GM13976 (cell line): ENCODE results near the gene CDK12.
A peak's percentile ranks its signal among the peaks of the same experiment; 100 is the strongest.
"Not testable (repeated sequence)": the region's sequence is repeated elsewhere in the genome, so short reads cannot be mapped to it uniquely, and the experiment has no call there.

Source experiments
- DNase-seq: peaks from one replicate; pipeline ENCODE4 v3.0.0; 2012; ENCODE audit warnings: low spot score
- in situ Hi-C: fragments of 300-500 bp; cut with MboI; formaldehyde crosslinking; loops from one replicate; pipeline ENCODE4 v1.12.0; 2022; ENCODE audit warnings: low sequenced_read_pairs, mixed read lengths, inconsistent platforms; ENCODE audit not compliant: unreplicated experiment
- TF ChIP-seq, protein P1 (sequence below): IDR thresholded peaks from 2 replicates; pipeline ENCODE4 v1.5.1; 2012; ENCODE audit warnings: borderline replicate concordance, mild to moderate bottlenecking; ENCODE audit not compliant: insufficient read depth; ENCODE audit errors: extremely low read depth, missing control alignments, control extremely low read depth

Gene CDK12

DNA sequence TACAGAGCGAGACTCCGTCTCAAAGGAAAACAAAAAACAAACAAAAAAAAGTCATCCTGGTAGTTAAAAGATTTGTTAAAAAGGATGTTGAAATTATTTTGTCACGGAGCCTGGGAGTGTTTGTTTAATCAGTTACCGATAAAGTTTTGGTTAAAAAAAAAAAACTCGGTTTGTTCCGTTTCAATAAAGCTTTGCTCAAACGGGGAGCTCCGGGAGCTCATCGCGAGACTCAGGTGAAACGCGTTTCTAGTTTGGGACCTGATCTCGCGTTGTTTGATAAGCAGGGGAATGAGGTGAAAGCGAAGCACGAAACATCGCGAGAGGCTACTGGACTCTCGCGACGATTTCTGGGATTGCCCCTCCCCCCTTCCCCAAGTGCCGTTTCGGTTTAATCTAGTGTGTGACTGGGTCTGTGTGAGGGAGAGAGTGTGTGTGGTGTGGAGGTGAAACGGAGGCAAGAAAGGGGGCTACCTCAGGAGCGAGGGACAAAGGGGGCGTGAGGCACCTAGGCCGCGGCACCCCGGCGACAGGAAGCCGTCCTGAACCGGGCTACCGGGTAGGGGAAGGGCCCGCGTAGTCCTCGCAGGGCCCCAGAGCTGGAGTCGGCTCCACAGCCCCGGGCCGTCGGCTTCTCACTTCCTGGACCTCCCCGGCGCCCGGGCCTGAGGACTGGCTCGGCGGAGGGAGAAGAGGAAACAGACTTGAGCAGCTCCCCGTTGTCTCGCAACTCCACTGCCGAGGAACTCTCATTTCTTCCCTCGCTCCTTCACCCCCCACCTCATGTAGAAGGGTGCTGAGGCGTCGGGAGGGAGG, at the start of gene CDK12:
TSS of gene CDK12 (plus strand) at position 374 of the 813 bp plus-strand sequence. CDS start 586 bp downstream, outside the sequence.
- in situ Hi-C loops, result no loop called here
- peak; percentile 99 for DNase-seq
- TF ChIP-seq, protein P1, sequence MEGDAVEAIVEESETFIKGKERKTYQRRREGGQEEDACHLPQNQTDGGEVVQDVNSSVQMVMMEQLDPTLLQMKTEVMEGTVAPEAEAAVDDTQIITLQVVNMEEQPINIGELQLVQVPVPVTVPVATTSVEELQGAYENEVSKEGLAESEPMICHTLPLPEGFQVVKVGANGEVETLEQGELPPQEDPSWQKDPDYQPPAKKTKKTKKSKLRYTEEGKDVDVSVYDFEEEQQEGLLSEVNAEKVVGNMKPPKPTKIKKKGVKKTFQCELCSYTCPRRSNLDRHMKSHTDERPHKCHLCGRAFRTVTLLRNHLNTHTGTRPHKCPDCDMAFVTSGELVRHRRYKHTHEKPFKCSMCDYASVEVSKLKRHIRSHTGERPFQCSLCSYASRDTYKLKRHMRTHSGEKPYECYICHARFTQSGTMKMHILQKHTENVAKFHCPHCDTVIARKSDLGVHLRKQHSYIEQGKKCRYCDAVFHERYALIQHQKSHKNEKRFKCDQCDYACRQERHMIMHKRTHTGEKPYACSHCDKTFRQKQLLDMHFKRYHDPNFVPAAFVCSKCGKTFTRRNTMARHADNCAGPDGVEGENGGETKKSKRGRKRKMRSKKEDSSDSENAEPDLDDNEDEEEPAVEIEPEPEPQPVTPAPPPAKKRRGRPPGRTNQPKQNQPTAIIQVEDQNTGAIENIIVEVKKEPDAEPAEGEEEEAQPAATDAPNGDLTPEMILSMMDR, result no peak

DNA sequence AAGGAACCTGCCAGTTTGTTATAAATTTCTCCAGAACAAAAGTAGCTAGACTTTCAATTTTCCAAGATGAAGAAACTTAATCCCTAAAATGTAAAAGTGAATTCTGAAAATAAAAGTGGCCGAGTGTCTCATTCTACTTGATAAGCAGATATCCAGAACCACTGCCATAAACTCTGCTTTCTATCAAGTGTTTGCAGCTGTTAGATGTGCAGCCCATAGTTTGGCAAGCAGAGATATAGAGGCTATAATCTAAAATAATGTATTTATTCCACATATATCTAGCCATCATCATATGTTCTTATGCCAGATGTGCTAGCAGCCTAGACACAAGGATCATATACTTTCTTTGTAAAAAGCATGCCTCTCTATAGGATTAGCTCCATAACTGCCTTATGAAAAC, 45.1 kb upstream of the CDK12 start:
- in situ Hi-C loops, result no loop called here
- no peak for DNase-seq
- TF ChIP-seq, protein P1, result no peak

DNA sequence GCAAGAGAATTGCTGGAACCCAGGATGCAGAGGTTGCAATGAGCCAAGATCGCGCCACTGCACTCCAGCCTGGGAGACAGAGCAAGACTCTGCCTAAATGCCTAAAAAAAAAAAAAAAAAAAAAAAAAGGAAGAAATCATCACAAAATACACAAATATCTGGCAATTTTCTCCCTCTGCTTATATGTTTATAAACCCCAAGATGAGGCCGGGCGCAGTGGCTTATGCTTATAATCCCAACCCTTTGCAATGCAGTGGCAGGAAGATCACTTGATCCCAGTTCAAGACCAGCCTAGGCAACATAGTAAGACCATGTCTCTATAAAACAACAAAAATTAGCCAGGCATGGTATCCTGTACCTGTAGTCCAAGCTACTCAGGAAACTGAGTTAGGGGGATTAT, 31.7 kb upstream of the CDK12 start:
- in situ Hi-C loops, result no loop called here

DNA sequence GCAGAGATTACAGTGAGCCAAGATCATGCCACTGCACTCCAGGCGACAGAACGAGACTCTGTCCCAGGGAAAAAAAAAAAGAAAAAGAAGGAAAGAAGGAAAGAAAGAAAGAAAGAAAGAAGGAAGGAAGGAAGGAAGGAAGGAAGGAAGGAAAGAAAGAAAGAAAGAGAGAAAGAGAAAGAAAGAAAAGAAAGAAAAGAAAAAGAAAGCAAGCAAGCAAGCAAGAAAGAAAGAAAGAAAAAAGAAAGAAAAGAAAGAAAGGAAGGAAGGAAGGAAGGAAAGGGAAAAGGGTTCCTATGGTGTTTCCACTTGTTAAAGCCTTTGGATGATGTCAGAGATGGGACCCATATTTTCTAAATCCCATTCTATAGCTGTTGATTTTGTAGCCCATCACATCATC, 21.4 kb upstream of the CDK12 start:
- DNase-seq, in situ Hi-C loops: not testable (repeated sequence)

More for the DNA sequence above, 31.7 kb upstream of the CDK12 start:
- TF ChIP-seq, protein P1, result no peak
- DNase-seq, result no peak

DNA sequence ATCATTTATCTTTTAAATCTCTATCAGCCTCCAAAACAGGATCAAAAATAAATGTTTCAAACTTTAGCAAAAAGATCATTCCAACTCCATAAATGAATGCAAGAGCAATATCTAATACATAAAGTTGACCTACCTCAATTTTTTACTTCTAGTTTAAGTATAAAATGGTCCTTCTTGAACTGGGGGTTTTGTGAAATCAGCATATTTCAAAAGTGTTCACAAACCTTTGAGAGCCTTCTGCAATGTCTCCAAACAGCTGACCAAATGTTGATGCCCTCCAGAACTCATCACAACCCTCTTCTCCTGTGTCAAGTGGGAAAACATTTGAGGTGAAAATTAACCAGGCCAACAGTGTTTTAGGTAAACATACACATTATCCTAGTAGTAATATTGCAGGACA, 18.0 kb upstream of the CDK12 start:
- TF ChIP-seq, protein P1, result no peak
- in situ Hi-C loops, result no loop called here
- no peak for DNase-seq

DNA sequence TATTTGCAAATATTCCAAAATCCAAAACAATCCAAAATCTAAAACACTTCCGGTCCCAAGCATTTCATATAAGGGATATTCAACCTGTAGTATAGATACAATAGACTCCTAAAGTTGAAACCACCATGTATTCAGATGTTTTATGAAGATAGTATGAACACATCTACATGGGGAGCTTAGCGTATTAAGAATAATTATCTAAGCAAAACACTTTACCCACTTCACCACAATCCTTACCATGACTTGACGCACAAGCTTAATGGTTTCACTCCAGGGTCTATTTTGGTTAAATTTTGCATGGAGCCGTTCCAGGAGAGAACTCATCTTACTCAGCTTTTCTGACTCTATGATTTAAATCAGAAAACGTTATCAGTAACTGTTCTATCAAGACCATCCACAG, 13.7 kb upstream of the CDK12 start:
- DNase-seq, result no peak
- TF ChIP-seq, protein P1, result no peak
- in situ Hi-C loops, result no loop called here

DNA sequence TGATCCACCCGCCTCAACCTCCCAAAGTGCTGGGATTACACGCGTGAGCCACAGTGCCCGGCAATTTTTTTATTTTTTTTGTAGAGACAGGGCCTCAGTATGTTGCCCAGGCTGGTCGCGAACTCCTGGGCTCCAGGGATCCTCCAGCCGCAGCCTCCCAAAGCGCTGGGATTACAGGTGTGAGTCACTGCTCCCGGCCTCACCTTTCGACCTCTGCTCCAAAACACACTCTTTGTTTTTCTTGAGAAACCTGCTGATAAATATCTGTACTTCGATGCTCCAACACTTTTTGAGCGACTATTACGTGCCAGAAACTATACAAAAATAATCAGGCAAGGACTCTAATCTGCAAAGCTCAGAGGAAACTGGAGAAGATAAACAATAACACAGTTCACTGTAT, 11.2 kb upstream of the CDK12 start:
- in situ Hi-C loops, result no loop called here
- TF ChIP-seq, protein P1, result no peak
- no peak for DNase-seq
